ENCODE data around the gene ELP1.
"Not testable (repeated sequence)": the region's sequence is repeated elsewhere in the genome, so short reads cannot be mapped to it uniquely, and the experiment has no call there.

The ELP1 gene

GRCh38 chr9:108852079-108852478 lies 81.8 kb downstream of the ELP1 start:
- no peak for DNase-seq

GRCh38 chr9:108851138-108851537 lies 82.8 kb downstream of the ELP1 start:
- DNase-seq = no peak

GRCh38 chr9:108850293-108850897 lies 83.5 kb downstream of the ELP1 start:
- no peak for DNase-seq

- not testable (repeated sequence) for DNase-seq
These were observed 85.6 kb downstream of the ELP1 start for GRCh38 chr9:108848296-108848695.

- DNase-seq = no peak
These were observed 88.0 kb downstream of the ELP1 start for GRCh38 chr9:108845947-108846346.

GRCh38 chr9:108845507-108845906 lies 88.4 kb downstream of the ELP1 start:
- no peak for DNase-seq

GRCh38 chr9:108844856-108845255 lies 89.1 kb downstream of the ELP1 start:
- DNase-seq = no peak

- DNase-seq = no peak
These were observed 89.5 kb downstream of the ELP1 start for GRCh38 chr9:108844391-108844790.

GRCh38 chr9:108842610-108843295 lies 91.2 kb downstream of the ELP1 start:
- peak; percentile 26 for DNase-seq

GRCh38 chr9:108839561-108839960 lies 94.4 kb downstream of the ELP1 start:
- not testable (repeated sequence) for DNase-seq

GRCh38 chr9:108838017-108838416 lies 95.9 kb downstream of the ELP1 start:
- DNase-seq = no peak

GRCh38 chr9:108837530-108837929 lies 96.4 kb downstream of the ELP1 start:
- no peak for DNase-seq

GRCh38 chr9:108836781-108837180 lies 97.1 kb downstream of the ELP1 start:
- DNase-seq = no peak

GRCh38 chr9:108836319-108836718 lies 97.6 kb downstream of the ELP1 start:
- DNase-seq = no peak

GRCh38 chr9:108835831-108836230 lies 98.1 kb downstream of the ELP1 start:
- no peak for DNase-seq

GRCh38 chr9:108834959-108835665 lies 98.8 kb downstream of the ELP1 start:
- no peak for DNase-seq

- DNase-seq = no peak
These were observed 101.8 kb downstream of the ELP1 start for GRCh38 chr9:108832179-108832500.

GRCh38 chr9:108831496-108832178 lies 102.3 kb downstream of the ELP1 start:
- DNase-seq = no peak

GRCh38 chr9:108830272-108830671 lies 103.7 kb downstream of the ELP1 start:
- DNase-seq = no peak

GRCh38 chr9:108823829-108824228 lies 110.1 kb downstream of the ELP1 start:
- no peak for DNase-seq
